Calu3 (cell line): ENCODE measurements around the gene TNFRSF25. TPM values are rescaled to one million over a fixed set of nuclear protein-coding genes. Genes with fewer than 3 reads are reported as not detected.

Experiments used
- BruUV-seq: library from RNA; stranded (reverse); fragments of 400-500 nt; replicated peaks from 2 replicates; lab custom pipeline; 2021; lab: Mats Ljungman, UMichigan
- CTCF ChIA-PET: fragments of 300-600 bp; sonication (Branson Sonifier 250); formaldehyde crosslinking; loops from one replicate; lab custom pipeline; 2022; ENCODE audit warnings: antibody characterized with exemption; lab: Charles Lee
- DNase-seq: peaks from one replicate; pipeline ENCODE4 v3.0.0; 2022
- H3K27ac Mint-ChIP-seq: one replicate; pipeline ENCODE4 v1.8.0; 2022; ENCODE audit warnings: mixed read lengths; ENCODE audit not compliant: unreplicated experiment
- H3K27me3 Mint-ChIP-seq: one replicate; pipeline ENCODE4 v1.8.0; 2022; ENCODE audit warnings: mixed read lengths; ENCODE audit not compliant: unreplicated experiment
- H3K36me3 Mint-ChIP-seq: one replicate; pipeline ENCODE4 v1.8.0; 2022; ENCODE audit warnings: mild to moderate bottlenecking, moderate library complexity, mixed read lengths; ENCODE audit not compliant: insufficient read depth, unreplicated experiment
- H3K4me1 Mint-ChIP-seq: one replicate; pipeline ENCODE4 v1.8.0; 2022; ENCODE audit warnings: mild to moderate bottlenecking, low read depth, mixed read lengths; ENCODE audit not compliant: unreplicated experiment
- H3K4me3 Mint-ChIP-seq: one replicate; pipeline ENCODE4 v1.8.0; 2022; ENCODE audit warnings: mild to moderate bottlenecking, low read depth, moderate library complexity, mixed read lengths; ENCODE audit not compliant: unreplicated experiment
- H3K9me3 Mint-ChIP-seq: one replicate; pipeline ENCODE4 v1.8.0; 2022; ENCODE audit warnings: low read depth, mixed read lengths; ENCODE audit not compliant: unreplicated experiment
- CTCF ChIP-seq: fragments of 200-600 bp; IDR thresholded peaks from one replicate; pipeline ENCODE4 v1.8.0; 2022; ENCODE audit warnings: antibody characterized with exemption; ENCODE audit not compliant: unreplicated experiment
- intact Hi-C: fragments of 100-400 bp; cut with micrococcal nuclease; formaldehyde crosslinking; loops from one replicate; pipeline ENCODE4 v1.10.0; 2022; ENCODE audit not compliant: unreplicated experiment
- total RNA-seq: library from RNA; stranded (reverse); gene quantifications from 2 replicates; pipeline ENCODE4 v1.2.3, GENCODE V29; 2022

The TNFRSF25 gene
- total RNA-seq, 1 experiment from 2014 or later = 6.4 TPM

- Mint-ChIP-seq H3K27me3 (no peaks in the 10 kb centered on the region), H3K27ac (no peak overlapping the region), H3K4me1 (no peaks in the 10 kb centered on the region), H3K9me3 (peaks cover 2% of the 10 kb centered on the region), H3K4me3 (no peak overlapping the region), H3K36me3 (peaks cover 10% of the 10 kb centered on the region)
- DNase-seq = no peak
- intact Hi-C loops = no loop called here
- CTCF ChIA-PET = no interaction called here
- no TSS peak for BruUV-seq
- TF ChIP-seq CTCF = no peak
These were observed 1.1 kb downstream of the TNFRSF25 start for GRCh38 chr1:6464915-6465314.

GRCh38 chr1:6464514-6464836 lies 1.5 kb downstream of the TNFRSF25 start:
- Mint-ChIP-seq H3K4me1 (no peaks in the 10 kb centered on the region), H3K4me3 (no peak overlapping the region), H3K27ac (no peak overlapping the region), H3K9me3 (peaks cover 2% of the 10 kb centered on the region), H3K36me3 (peaks cover 10% of the 10 kb centered on the region), H3K27me3 (no peaks in the 10 kb centered on the region)
- no peak for TF ChIP-seq CTCF
- intact Hi-C loops = no loop called here
- no TSS peak for BruUV-seq
- no peak for DNase-seq
- CTCF ChIA-PET = no interaction called here

- CTCF ChIA-PET = no interaction called here
- Mint-ChIP-seq H3K27ac (no peak overlapping the region), H3K4me3 (no peak overlapping the region), H3K27me3 (no peaks in the 10 kb centered on the region), H3K9me3 (peaks cover 2% of the 10 kb centered on the region), H3K4me1 (no peaks in the 10 kb centered on the region), H3K36me3 (peaks cover 10% of the 10 kb centered on the region)
- TF ChIP-seq CTCF = no peak
- intact Hi-C loops = no loop called here
- no TSS peak for BruUV-seq
- DNase-seq = no peak
These were observed 2.9 kb downstream of the TNFRSF25 start for GRCh38 chr1:6463120-6463412.

- DNase-seq = no peak
- no peak overlapping the region for H3K27ac Mint-ChIP-seq
- no peaks in the 10 kb centered on the region for H3K27me3 Mint-ChIP-seq
- H3K4me1 Mint-ChIP-seq = no peaks in the 10 kb centered on the region
- peaks cover 9% of the 10 kb centered on the region for H3K36me3 Mint-ChIP-seq
- TF ChIP-seq CTCF = no peak
- H3K4me3 Mint-ChIP-seq = no peak overlapping the region
- CTCF ChIA-PET = no interaction called here
- BruUV-seq = no TSS peak
- peaks cover 2% of the 10 kb centered on the region for H3K9me3 Mint-ChIP-seq
- intact Hi-C loops = no loop called here
These were observed 3.4 kb downstream of the TNFRSF25 start for GRCh38 chr1:6462412-6463119.
